HG03135 (cell line): ENCODE measurements around the gene PSMC1.
A peak's percentile ranks its signal among the peaks of the same experiment; 100 is the strongest.
"Not testable (repeated sequence)": the region's sequence is repeated elsewhere in the genome, so short reads cannot be mapped to it uniquely, and the experiment has no call there.

Experiments used
- ATAC-seq: cut with Tn5 transposase; IDR thresholded peaks from one replicate; pipeline ENCODE4 v1.9.1; 2021; ENCODE audit warnings: mild to moderate bottlenecking, moderate library complexity; ENCODE audit not compliant: unreplicated experiment

Gene PSMC1

GRCh38 chr14:90256354-90257131 is at the start of gene PSMC1:
PSMC1 (plus strand) TSS chr14:90256553; CDS start chr14:90256598, 45 bp downstream.
- peak; percentile 96 for ATAC-seq

- no peak for ATAC-seq
Observed at GRCh38 chr14:90213099-90213748, 43.1 kb upstream of the PSMC1 start.

GRCh38 chr14:90228478-90228877 is 27.9 kb upstream of the PSMC1 start:
- no peak for ATAC-seq

GRCh38 chr14:90229942-90230341 is 26.4 kb upstream of the PSMC1 start:
- ATAC-seq = not testable (repeated sequence)

- ATAC-seq = no peak
Observed at GRCh38 chr14:90235179-90235976, 21.0 kb upstream of the PSMC1 start.

GRCh38 chr14:90239139-90239538 is 17.2 kb upstream of the PSMC1 start:
- no peak for ATAC-seq

- no peak for ATAC-seq
Observed at GRCh38 chr14:90242444-90242843, 13.9 kb upstream of the PSMC1 start.

GRCh38 chr14:90246936-90247335 is 9.4 kb upstream of the PSMC1 start:
- ATAC-seq = no peak

GRCh38 chr14:90247441-90247840 is 8.9 kb upstream of the PSMC1 start:
- ATAC-seq = not testable (repeated sequence)

- ATAC-seq = no peak
Observed at GRCh38 chr14:90248594-90248993, 7.8 kb upstream of the PSMC1 start.

GRCh38 chr14:90253826-90254225 is 2.5 kb upstream of the PSMC1 start:
- ATAC-seq = no peak

GRCh38 chr14:90255871-90256270 is 482 bp upstream of the PSMC1 start:
- ATAC-seq = no peak

GRCh38 chr14:90263748-90264449 is 7.5 kb downstream of the PSMC1 start:
- peak; percentile 87 for ATAC-seq

- ATAC-seq = no peak
Observed at GRCh38 chr14:90266441-90267154, 10.2 kb downstream of the PSMC1 start.

- no peak for ATAC-seq
Observed at GRCh38 chr14:90268420-90268819, 12.1 kb downstream of the PSMC1 start.

GRCh38 chr14:90272523-90272922 is 16.2 kb downstream of the PSMC1 start:
- ATAC-seq = no peak

GRCh38 chr14:90273532-90273931 is 17.2 kb downstream of the PSMC1 start:
- no peak for ATAC-seq

GRCh38 chr14:90274019-90274418 is 17.7 kb downstream of the PSMC1 start:
- no peak for ATAC-seq

GRCh38 chr14:90274808-90275457 is 18.6 kb downstream of the PSMC1 start:
- no peak for ATAC-seq

GRCh38 chr14:90275458-90275814 is 19.1 kb downstream of the PSMC1 start:
- no peak for ATAC-seq
